Ovary (tissue), 3 donors: ENCODE results near the gene PITPNC1.

Source experiments
- CTCF ChIP-seq, 3 donors: fragments of 450-650 bp in 2 of 3; fragments of 200-600 bp in 1 of 3; IDR thresholded peaks; one replicate each; pipeline versions ENCODE4 v1.5.1 to v1.8.0; 2016 to 2022; ENCODE audit warnings: antibody characterized with exemption in 3 of 3, mild to moderate bottlenecking in 1 of 3
- EP300 ChIP-seq: sonication (generic); formaldehyde crosslinking; IDR thresholded peaks from one replicate; pipeline ENCODE4 v1.6.1; 2017; ENCODE audit warnings: antibody characterized with exemption
- POLR2A ChIP-seq: fragments of 450-650 bp; IDR thresholded peaks from one replicate; pipeline ENCODE4 v1.6.1; 2017; ENCODE audit warnings: antibody characterized with exemption, mild to moderate bottlenecking, moderate library complexity
- donor health status: DM: no; HTN: no; CAD: no.

- no peak for TF ChIP-seq CTCF (IDR thresholded peaks at IDR 0.05)
- no peak for TF ChIP-seq POLR2A
- no peak for TF ChIP-seq EP300
These were observed 23.9 kb upstream of the PITPNC1 start for GRCh38 chr17:67353161-67353560.
